T-helper 2 cell treated with Interferon-gamma antibody and Interleukin-4, amounts not matched to agents 5 μg/mL and 100 μg/mL, for 36 hours (primary cell): ENCODE data around the gene PRF1.
A peak's percentile ranks its signal among the peaks of the same experiment; 100 is the strongest.

Experiments
- DNase-seq: peaks from one replicate; pipeline ENCODE4 v3.0.0; 2021; ENCODE audit warnings: low spot score
- H3K27ac Mint-ChIP-seq: one replicate; pipeline ENCODE4 v1.8.0; 2021; ENCODE audit warnings: mild to moderate bottlenecking, mixed read lengths
- H3K27me3 Mint-ChIP-seq: one replicate; pipeline ENCODE4 v1.8.0; 2021; ENCODE audit warnings: low read depth, mixed read lengths
- H3K36me3 Mint-ChIP-seq: one replicate; pipeline ENCODE4 v1.8.0; 2021; ENCODE audit warnings: low read depth, mixed read lengths
- H3K4me1 Mint-ChIP-seq: one replicate; pipeline ENCODE4 v1.8.0; 2021; ENCODE audit warnings: low read depth, mixed read lengths
- H3K4me3 Mint-ChIP-seq: one replicate; pipeline ENCODE4 v1.8.0; 2022; ENCODE audit warnings: mild to moderate bottlenecking, moderate library complexity, mixed read lengths
- H3K9me3 Mint-ChIP-seq: one replicate; pipeline ENCODE4 v1.8.0; 2021; ENCODE audit warnings: mixed read lengths

Gene PRF1

DNA sequence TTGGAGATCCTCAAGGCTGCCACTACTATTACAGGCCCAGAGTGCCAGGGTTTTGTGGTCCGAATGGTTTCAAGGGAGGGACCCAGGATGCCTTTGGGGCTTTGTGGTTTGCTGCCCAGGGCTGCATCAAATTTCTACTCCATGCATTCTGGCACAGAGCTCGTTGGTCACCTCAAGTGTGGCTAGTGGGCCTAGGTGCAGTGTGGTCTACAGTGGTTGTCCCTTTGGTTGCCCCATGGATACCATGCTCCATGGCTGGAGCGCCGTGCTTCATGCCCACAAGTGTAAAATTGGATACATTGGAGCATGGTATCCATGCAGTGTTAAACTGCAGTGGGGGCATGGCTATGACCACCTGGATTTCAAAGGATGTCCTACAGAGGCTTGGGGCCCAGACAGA lies 5.4 kb upstream of the PRF1 start:
- Mint-ChIP-seq H3K36me3 (no peaks in the 10 kb centered on the region), H3K9me3 (no peaks in the 10 kb centered on the region), H3K27ac (no peak overlapping the region), H3K4me1 (peaks cover 7% of the 10 kb centered on the region), H3K4me3 (no peak overlapping the region), H3K27me3 (no peaks in the 10 kb centered on the region)
- DNase-seq, result no peak

DNA sequence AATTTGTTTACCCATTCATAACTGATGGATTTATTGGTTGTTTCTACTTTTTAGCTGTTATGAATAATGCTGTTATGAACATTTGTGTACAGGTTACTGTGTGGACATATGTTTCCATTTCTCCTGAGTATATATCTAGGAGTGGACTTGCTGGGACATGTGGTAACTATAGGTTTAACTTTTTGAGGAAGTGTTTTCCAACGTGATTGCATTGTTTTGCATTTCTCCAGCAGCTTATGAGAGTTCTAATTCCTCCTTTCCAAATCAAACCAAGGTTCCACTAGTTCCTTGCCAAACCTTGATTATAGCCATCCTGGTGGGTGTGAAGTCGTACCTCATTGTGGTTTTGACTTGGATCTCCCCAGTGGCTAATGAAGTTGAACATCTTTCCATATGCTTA lies 2.6 kb upstream of the PRF1 start:
- Mint-ChIP-seq H3K4me3 (no peak overlapping the region), H3K4me1 (peaks cover 19% of the 10 kb centered on the region), H3K9me3 (no peaks in the 10 kb centered on the region), H3K27me3 (no peaks in the 10 kb centered on the region), H3K36me3 (peaks cover 4% of the 10 kb centered on the region), H3K27ac (no peak overlapping the region)
- DNase-seq, result no peak

DNA sequence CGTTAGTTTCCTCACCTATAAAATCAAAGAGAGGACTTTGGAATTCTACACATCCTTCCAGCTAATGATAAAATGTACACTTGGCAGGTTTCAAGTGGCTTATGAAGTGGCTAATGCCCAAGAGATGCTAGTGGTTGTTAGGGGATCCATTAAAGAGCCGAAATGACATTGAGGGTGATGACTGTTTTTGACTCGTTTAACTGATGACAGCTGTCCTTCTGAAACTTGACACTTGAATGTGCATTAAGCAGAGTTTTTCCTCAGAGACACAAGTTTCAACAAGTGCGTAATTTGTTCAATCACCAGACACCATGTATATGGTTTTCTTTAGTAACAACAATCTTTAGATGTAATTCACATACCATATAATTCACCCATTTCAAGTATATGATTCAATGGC lies 1.6 kb upstream of the PRF1 start:
- Mint-ChIP-seq H3K27ac (no peak overlapping the region), H3K27me3 (no peaks in the 10 kb centered on the region)

DNA sequence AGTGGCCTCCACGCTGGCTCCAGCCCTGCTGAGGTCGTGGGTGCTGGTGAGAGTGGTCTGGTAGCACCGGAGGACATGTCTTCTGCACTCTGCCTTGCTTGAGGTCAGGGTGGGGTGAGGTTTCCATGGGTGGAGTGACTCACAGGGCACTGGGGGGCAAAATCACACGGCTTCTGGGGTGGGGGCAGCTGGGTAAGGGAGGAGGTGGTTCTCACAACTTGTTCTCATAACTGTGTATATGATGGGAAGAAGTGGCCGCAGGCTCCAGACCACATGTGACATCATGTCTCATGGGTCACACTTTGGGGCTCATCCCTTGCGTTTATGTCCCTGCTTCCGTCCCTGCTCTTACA lies 884 bp upstream of the PRF1 start:
- DNase-seq, result no peak
- H3K9me3 Mint-ChIP-seq, result no peaks in the 10 kb centered on the region
- peak overlapping the region; percentile 52 for H3K27ac Mint-ChIP-seq
- H3K36me3 Mint-ChIP-seq, result peaks cover 10% of the 10 kb centered on the region
- no peaks in the 10 kb centered on the region for H3K27me3 Mint-ChIP-seq
- peaks cover 19% of the 10 kb centered on the region for H3K4me1 Mint-ChIP-seq
- peak overlapping the region; percentile 99 for H3K4me3 Mint-ChIP-seq

More for the DNA sequence above, 1.6 kb upstream of the PRF1 start:
- peaks cover 19% of the 10 kb centered on the region for H3K4me1 Mint-ChIP-seq
- no peaks in the 10 kb centered on the region for H3K9me3 Mint-ChIP-seq
- H3K36me3 Mint-ChIP-seq, result peaks cover 9% of the 10 kb centered on the region
- H3K4me3 Mint-ChIP-seq, result no peak overlapping the region
- no peak for DNase-seq

DNA sequence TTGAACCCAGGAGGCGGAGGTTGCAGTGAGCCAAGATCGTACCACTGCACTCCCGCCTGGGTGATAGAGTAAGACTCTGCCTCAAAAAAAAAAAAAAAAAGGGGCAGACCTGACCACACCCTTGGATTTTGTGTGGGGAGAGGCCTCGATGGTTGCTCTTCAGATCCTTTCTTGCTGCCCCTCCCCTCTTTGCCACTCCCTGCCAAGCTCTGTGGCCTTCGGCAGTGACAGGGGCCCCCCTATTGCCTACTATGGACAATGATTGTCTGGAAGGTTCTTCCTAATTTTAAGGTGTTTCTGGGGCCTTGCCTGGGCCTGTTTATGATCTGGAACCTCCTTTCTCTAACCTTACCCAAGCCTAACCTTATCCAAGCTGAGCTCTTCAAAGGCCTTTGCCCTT lies 795 bp downstream of the PRF1 start:
- Mint-ChIP-seq H3K27ac (peak overlapping the region; percentile 95), H3K4me3 (peak overlapping the region; percentile 99), H3K27me3 (no peaks in the 10 kb centered on the region), H3K36me3 (peaks cover 17% of the 10 kb centered on the region), H3K9me3 (no peaks in the 10 kb centered on the region), H3K4me1 (peaks cover 21% of the 10 kb centered on the region)
- no peak for DNase-seq

DNA sequence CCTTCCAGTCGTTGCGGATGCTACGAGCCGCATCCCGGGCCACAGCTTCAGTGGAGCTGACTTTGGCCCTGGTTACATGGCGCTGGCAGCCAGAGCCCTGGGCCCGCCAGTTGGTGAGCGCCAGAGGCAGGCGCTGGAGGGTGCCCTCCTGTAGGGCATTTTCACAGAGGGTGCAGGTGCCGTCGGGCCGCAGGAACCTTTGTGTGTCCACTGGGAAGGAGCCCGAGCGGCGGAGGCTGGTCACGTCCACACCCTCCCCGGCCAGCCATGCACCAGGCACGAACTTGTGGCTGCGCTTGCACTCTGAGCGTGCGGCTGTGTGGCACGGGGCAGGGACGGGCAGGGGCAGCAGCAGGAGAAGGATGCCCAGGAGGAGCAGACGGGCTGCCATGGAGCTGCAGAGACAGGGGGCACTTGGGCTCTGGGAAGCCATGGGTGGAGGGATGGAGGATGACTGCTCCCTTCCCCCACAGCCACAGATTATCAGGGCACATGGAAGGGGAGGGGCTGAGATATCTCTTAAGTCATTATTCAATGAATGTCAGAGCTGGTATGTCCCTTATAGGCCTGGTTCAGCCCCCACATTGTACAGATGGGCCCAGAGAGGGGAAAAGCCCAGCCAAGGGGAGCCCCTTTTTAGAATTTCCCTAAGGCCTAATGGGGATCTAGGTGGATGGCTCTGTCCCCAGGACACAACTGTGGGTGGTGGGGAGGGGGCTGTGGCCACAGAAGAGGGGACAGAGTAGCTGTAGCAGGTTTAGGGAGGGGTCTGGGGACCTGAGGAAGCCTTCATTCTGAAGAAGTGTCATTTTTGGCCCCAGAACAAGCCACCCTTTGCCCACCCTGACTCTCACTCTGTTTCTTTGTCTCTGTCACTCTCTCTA lies 1.8 kb downstream of the PRF1 start:
- H3K9me3 Mint-ChIP-seq, result no peaks in the 10 kb centered on the region
- DNase-seq, result no peak
- peak overlapping the region; percentile 99 for H3K4me3 Mint-ChIP-seq
- H3K36me3 Mint-ChIP-seq, result peaks cover 21% of the 10 kb centered on the region
- H3K27ac Mint-ChIP-seq, result no peak overlapping the region
- H3K27me3 Mint-ChIP-seq, result no peaks in the 10 kb centered on the region
- H3K4me1 Mint-ChIP-seq, result peaks cover 21% of the 10 kb centered on the region

DNA sequence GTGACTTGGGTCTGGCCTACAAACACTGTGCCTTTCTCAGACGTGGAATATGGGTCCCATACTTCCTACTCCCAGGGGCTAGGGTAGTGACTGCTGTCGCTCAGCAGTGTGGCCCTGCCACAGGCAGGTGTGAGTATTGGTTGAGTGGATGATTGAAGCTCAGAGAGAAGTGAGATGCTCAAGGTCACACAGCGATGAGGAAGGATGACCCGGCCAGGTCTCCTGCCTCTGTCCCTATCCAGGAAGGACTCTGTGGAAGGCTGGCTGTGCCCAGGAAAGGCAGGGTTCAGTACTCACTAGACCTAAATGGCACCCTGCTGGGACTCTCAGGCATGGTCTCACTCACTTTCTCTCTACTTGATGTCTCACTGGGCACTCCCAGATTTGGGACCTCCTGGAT lies 2.8 kb downstream of the PRF1 start:
- H3K27ac Mint-ChIP-seq, result peak overlapping the region; percentile 72
- peaks cover 25% of the 10 kb centered on the region for H3K36me3 Mint-ChIP-seq
- no peaks in the 10 kb centered on the region for H3K9me3 Mint-ChIP-seq
- H3K27me3 Mint-ChIP-seq, result no peaks in the 10 kb centered on the region
- no peak overlapping the region for H3K4me3 Mint-ChIP-seq
- no peak for DNase-seq
- peaks cover 22% of the 10 kb centered on the region for H3K4me1 Mint-ChIP-seq

DNA sequence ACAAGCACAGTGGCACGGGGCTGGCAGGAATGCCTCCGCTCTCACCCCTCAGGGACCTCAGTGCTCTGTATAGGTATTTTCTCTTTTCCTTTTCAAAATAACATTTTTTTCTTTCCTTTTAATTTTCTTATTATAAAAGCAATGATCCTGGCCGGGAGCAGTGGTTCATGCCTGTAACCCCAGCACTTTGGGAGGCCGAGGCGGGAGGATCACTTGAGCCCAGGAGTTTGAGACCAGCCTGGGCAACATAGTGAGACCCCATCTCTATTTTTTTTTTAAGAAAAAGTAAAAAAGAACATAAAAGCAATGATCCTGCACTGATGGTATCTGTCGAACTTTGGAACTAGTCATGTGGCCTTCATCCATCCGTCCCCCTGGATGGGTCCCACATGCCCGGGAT lies 3.2 kb downstream of the PRF1 start:
- Mint-ChIP-seq H3K36me3 (peaks cover 25% of the 10 kb centered on the region), H3K27me3 (no peaks in the 10 kb centered on the region), H3K27ac (no peak overlapping the region), H3K4me1 (peaks cover 23% of the 10 kb centered on the region), H3K9me3 (no peaks in the 10 kb centered on the region), H3K4me3 (no peak overlapping the region)
- DNase-seq, result no peak

DNA sequence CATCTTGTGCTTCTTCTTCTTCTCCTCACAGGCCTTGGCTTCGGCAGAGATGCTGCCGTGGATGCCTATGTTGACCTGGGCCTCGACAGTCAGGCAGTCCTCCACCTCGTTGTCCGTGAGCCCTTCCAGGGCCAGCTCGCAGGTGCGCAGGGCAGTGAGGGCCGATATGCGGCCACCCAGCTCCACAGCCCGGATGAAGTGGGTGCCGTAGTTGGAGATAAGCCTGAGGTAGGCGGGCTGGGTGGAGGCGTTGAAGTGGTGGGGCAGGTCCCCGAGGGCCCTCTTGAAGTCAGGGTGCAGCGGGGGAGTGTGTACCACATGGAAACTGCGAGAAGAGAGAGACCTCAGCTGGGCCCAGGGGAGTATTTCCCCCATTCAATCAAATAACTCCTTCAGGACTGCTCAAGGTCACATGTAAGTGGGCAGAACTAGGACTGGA lies 3.7 kb downstream of the PRF1 start:
- H3K27ac Mint-ChIP-seq, result no peak overlapping the region
- peaks cover 25% of the 10 kb centered on the region for H3K36me3 Mint-ChIP-seq
- no peaks in the 10 kb centered on the region for H3K27me3 Mint-ChIP-seq
- no peaks in the 10 kb centered on the region for H3K9me3 Mint-ChIP-seq
- H3K4me3 Mint-ChIP-seq, result no peak overlapping the region
- peaks cover 23% of the 10 kb centered on the region for H3K4me1 Mint-ChIP-seq
- no peak for DNase-seq

DNA sequence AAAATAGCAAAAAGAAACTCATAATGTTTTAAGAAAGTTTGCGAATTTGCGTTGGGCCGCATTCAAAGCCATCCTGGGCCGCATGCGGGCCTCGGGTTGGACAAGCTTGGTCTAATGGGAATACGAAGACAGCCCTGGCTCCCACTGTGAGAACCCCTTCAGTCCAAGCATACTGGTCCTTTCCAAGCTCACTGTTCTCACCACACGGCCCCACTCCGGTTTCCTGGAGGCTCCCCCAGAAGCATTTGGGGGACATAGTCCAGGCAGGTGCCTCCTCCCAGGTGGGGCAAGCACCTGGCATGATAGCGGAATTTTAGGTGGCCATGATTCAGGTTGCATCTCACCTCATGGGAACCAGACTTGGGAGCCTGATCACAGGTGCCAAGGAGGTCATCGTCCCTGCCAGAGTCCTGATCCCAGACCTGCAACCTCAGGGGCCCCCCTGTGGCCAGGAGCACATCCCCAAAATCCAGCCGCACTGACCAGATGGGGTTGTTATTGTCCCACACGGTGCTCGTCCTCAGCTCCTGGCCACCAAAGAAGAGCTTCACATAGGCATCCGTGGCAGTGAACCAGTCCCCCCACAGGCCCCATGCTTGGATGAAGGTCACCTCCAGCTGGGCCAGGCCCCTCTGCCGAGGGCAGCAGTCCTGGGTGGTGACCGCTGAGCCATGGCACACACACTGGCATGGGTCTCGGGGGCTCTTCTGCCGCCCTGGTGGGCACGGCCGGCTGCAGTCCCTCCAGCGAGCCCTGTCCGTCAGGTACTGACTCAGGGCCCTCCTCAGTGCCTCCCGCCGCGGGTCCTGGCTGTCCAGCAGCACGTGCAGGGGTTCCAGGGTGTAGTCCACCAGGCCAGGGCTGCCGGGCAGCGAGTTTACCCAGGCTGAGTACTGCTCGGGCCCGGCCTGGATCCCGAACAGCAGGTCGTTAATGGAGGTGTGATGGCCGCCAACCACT lies 4.4 kb downstream of the PRF1 start:
- Mint-ChIP-seq H3K27ac (no peak overlapping the region), H3K27me3 (no peaks in the 10 kb centered on the region), H3K4me3 (no peak overlapping the region), H3K4me1 (peaks cover 19% of the 10 kb centered on the region), H3K9me3 (no peaks in the 10 kb centered on the region), H3K36me3 (peaks cover 25% of the 10 kb centered on the region)
- DNase-seq, result no peak

DNA sequence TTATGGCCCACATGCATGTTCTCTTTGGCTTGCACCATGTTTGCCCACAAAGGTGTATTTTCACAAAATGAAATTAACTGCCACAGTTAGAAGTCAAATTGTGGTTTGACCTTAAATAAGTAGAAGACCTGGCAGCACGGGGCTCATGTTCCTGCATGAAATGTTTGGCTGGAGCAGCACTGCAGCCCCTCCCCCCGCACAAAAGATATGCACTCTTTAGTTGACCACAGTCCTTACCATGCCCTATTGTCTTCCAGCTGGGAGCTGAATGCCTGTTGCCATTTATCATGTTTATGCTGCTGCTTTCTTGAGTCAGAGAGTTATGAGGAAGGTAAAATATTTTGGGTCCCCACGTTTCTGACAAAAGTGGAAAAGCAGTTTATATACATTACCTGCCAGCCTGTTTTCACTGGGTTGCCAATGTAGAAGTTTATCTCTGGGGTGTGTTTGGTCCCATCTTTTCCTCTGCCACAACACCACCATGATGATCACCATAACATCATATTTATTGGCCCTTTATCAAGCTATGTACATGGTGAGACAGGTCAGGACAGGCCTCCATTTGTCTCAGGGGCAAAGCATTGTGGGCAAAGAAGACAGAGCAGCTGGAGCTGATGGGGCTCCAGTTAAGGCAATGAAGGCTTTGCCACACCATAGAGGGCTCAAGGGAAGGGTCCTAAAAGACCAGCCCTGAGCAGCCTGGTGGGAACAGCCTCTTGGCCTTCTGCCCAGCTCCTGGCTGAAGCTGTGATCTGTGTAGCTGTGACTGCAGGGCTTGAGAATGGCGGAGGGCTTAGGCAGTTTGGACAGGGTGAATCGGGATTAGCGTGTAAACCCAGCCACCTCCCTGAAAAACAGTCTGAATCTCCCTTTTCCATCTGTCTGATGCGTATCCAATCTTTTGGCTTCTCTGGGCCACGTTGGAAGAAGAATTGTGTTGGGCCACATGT lies 5.4 kb downstream of the PRF1 start:
- H3K4me1 Mint-ChIP-seq, result peaks cover 10% of the 10 kb centered on the region
- H3K9me3 Mint-ChIP-seq, result no peaks in the 10 kb centered on the region
- no peaks in the 10 kb centered on the region for H3K27me3 Mint-ChIP-seq
- no peak overlapping the region for H3K27ac Mint-ChIP-seq
- DNase-seq, result no peak
- peaks cover 20% of the 10 kb centered on the region for H3K36me3 Mint-ChIP-seq
- no peak overlapping the region for H3K4me3 Mint-ChIP-seq

DNA sequence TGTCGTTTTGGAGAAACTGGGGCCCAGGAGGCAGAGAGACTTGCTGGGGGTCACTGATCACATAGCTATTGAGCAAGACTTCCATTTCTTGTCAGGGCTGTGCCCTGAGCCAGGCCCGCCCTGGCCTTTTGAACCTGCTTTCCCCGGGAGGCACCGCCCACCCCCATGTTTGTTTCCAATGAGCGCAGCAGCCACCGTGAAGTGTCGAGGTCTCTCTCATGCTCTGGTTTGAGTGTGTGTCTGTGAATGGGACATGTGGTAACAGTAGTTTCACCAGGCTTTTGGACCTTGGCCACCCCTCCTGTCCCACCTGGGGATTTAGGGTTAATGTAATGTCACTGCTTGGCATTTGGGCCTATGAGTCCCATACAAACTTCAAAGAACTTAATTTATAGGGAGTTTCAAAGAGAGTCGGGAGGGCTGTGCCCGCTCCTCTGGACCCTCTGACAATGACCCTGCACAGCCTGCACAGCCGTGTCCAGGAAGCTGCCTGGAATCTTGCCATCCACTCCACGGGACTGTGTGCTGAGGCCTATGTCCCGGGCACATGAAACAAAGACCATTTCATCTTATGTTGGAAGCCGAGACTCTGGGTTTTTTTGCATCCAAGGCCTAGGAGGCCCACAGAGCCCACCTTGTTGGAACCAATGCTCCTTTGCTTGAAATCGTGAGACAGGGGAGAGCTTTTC lies 6.3 kb downstream of the PRF1 start:
- no peak overlapping the region for H3K4me3 Mint-ChIP-seq
- H3K4me1 Mint-ChIP-seq, result peaks cover 5% of the 10 kb centered on the region
- no peaks in the 10 kb centered on the region for H3K9me3 Mint-ChIP-seq
- peaks cover 20% of the 10 kb centered on the region for H3K36me3 Mint-ChIP-seq
- no peak for DNase-seq
- H3K27me3 Mint-ChIP-seq, result no peaks in the 10 kb centered on the region
- H3K27ac Mint-ChIP-seq, result no peak overlapping the region

DNA sequence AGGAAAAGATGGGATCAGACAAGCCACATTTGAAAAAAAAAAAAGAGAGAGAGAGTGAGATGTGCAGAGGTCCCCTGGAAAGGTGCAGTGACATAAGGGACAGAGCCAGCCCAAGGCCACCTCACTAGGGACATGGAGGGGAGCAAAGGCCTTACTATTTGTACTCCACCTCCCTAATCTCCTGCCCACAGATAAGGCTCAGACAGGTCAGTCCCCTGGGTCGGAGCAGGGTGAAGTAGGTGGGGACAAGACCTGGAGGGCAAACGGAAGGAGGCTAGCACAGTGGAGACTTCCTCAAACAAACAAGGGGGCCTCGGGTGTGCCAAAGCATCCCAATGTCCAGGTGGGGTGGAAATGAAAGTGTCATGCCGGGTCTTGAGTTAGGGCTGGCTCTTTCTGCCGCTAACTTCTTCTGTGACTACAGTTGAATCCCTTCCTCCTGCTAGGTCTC lies 7.0 kb downstream of the PRF1 start:
- no peaks in the 10 kb centered on the region for H3K27me3 Mint-ChIP-seq
- no peak overlapping the region for H3K4me3 Mint-ChIP-seq
- no peaks in the 10 kb centered on the region for H3K9me3 Mint-ChIP-seq
- H3K36me3 Mint-ChIP-seq, result peaks cover 20% of the 10 kb centered on the region
- H3K4me1 Mint-ChIP-seq, result peaks cover 8% of the 10 kb centered on the region
- H3K27ac Mint-ChIP-seq, result no peak overlapping the region
- DNase-seq, result no peak
